Activated CD8-positive, alpha-beta memory T cell treated with anti-CD3 and anti-CD28 coated beads, Interleukin-2, amount 50 U/mL, for 48 hours (primary cell): ENCODE measurements around the gene PLB1.

Source experiments
- DNase-seq: peaks from one replicate; pipeline ENCODE4 v3.0.0-alpha.2; 2020

PLB1 gene

DNA sequence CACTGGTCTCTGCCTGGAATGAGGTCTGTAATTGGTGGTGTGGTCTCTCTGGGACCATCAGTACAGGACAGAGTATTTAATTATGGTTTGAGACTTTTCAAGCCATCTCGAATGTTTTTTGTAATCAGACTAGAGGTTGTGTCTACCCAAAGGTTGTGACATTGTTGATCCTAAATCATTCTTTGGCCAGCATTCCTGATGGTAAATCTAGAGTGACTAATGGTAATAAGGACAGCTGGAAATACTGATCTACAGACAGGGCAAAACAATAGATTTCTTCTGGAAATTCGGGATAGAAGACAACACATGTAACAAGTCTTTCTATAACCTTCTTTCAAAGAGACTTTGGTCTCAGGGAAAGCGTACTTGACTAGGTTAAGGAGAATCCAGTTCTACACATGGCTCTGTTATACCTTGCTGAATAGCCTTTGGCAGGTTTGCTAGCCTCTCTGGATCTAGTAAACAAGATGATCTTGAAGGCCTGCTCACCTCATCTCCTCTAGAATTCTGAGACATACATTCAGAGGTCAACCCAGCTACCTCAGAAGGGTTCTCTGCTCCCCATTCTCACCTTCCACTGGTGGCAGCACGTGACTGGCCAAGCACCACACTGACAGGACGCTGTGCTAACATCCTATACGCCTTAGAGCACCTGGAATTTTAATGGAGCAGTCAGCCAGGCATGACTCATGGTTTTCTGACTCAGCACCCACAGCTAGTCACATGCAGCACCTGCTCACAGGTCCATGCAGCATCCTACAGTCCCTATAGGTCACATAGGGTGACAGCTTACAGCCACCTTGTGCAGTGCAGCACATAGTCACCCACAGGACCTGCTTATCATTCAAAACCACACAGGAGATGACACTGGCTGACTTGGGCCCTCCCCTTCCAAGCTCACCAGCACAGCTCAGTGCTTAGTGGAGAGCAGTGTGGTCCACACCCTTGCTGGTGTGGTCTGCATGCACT is 12.2 kb downstream of the PLB1 start:
- DNase-seq = peak; percentile 62

DNA sequence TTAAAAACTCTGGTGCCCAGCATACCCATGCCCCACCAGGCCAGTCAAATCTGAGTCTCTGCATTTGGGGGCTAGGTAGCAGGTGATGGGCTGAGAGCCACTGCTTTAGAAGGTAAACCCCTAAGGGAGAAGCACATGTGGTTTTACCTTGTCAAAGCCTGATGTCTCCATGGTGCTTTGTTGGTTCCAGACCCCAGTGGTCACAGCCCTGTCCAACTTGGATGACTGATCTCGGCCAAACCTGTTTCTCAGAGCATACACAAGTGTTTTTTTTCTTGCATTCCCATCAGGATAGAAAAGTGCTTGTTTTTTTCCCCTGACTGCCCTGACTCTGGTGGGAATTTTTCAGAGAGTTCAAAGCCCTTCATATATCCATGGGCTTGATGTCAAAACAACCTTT is 13.5 kb downstream of the PLB1 start:
- DNase-seq = no peak

DNA sequence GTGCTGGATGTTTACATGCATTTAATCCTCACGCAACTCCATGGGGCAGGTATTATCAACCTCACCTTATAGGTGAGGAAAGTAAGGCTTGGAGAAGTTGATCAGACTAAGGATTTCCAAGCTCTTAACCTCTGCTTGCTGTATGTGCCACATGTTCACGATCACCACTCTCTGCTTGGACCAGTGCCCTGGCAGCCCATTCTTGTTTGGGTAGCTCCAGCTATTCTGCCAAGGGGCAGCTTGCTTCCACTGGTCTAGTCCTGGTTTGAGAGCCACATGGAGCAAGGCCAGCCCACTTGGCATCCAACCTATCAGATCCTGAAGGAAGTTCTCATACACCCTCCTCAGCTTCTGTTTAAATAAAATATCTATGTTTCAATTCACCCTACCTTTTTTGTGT is 14.3 kb downstream of the PLB1 start:
- DNase-seq = no peak

DNA sequence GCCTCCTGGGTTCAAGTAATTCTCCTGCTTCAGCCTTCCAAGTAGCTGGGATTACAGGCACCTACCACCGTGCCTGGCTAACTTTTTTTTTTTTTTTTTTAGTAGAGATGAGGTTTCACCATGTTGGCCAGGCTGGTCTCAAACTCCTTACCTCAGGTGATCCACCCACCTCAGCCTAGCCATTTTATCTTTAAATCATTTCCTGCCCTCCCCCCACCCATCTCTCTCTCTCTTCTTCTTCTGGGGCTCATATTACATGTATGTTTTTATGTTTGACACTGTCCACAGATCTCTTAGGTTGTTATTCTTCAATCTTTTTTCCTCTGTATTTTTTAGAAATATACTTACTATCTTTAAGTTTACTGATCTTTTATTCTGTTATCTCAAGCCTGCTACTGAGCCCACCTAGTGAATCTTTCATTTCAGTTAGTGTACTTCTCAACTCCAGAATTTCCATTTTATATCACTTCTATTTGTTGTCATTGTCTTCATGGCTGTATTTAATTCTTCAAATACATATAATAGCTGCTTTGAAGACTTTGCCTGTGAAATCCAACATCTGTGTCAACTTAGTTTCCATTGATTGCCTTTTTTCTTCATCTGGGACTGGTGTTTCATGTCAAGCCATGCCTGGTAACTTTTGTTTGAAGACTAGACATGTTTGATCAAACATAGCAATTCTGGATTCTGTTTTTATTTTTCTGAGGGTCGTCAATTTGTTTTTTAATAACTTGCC is 16.2 kb downstream of the PLB1 start:
- no peak for DNase-seq

DNA sequence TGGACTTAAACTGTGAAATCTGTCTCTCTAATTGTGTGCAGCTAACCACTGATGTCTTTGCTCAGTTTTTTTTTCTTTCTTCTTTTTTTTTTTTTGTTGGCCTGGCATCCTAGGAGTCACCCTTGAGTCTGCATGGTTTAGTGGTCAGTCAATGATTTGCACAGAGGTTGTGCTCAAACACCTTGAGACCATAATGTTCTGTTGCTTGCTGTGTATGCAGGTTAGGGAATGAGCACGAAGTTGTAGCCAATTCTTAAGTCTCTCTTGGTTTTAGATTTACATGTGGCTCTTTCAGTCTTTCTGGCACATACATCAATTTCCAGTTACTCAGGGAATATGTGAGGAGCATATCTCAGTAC is 16.7 kb downstream of the PLB1 start:
- no peak for DNase-seq

DNA sequence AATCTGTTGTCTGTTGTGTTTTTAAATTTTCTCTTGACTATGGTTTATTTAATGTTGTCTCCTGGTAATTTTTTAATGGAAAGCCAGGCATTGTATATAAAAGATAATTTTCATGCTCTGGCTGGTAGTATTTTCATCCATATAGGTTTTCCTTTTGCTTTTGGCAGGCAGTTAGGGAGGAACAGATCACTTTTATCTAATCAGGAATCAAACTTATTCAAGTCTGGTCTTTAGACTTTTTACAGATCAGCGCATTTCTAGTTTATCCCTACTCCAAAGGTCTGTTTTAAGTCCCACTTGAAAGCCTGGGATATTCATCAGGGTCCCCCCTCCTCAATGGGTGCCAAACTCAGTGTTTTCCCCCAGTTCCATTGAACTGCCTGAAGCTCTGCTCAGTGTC is 17.2 kb downstream of the PLB1 start:
- DNase-seq = no peak

DNA sequence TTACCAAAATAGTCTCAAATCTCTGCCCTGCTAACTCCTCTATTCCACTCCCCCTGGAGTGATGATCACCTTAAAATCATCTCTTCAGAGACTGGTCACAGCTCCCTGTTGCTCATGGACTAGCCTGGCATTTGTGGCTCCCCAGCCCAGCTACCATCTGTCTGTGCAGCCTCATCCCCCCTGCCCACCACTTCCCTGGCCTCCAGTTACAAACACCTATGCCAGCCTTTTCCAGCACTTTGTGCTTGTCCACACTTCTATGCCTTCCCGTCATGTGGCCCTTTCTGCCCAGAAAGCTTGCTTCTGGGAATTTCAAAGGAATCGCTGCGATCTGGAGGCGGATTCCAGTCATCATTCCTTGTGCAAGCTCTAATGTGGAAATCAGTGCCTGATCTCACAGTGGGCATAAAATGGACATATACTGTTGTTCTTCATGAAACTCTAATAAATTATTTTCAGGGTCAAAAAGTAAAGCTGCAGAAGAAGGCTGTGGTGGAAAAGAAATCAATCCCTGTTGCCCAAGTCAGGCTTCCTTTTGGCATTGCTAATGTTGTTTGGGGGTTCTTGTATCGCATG is 19.4 kb downstream of the PLB1 start:
- no peak for DNase-seq

DNA sequence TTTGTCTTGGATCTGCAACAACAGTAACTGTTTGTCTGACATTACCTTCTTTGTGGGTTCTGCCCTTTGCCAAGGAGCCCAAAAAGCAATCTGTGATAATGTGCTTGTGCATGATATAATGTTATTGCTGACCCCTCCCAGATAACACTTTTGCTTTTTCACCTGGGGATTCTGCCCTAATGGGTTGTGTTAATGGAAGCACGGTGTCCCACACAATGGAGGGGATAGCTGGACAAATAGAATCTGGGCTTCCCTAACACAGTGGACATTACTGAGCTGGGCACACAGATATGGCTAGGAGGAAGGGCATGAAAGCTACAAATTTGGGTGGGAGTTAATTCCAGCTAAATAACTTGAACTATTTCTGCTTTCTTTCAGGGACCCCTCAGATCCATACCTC is 20.6 kb downstream of the PLB1 start:
- no peak for DNase-seq

DNA sequence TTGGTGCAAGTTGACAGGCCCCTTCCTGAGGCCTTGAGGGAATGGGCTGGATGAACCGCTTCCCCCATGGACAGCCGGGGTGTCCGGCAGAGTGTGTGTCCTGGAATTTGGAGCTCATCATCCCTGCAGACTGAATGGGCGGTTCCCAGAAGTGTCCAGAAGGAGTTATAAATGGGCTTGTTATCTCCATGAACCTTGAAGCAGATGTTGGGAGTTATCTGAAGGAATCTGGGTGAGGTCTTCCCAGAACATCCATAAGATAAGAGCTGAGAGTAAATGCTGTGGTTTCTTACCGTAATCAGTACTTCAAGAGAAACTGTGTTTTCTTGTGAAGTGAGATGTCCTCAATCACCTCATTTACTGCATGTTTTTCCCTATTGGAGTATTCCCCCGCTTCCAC is 21.1 kb downstream of the PLB1 start:
- DNase-seq = no peak

DNA sequence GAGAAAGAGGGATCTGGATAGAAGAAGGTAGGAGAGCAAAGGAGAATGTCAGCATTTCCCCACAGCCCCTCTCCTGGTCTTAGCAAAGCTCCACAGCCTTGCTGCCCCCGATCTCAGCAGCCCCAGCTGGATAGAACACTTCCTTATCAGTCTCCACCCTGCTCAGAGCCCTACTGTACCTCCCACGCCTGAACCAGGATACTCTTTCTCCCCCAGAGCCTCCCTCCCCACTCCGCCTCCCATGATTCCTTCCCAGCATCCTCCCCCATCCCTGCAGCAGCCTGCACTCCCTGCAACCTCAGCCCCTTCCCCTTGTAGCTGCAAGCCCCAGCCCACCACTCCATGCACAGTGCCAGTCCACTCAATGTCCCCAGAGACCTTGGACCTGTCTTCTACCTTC is 25.8 kb downstream of the PLB1 start:
- DNase-seq = no peak

DNA sequence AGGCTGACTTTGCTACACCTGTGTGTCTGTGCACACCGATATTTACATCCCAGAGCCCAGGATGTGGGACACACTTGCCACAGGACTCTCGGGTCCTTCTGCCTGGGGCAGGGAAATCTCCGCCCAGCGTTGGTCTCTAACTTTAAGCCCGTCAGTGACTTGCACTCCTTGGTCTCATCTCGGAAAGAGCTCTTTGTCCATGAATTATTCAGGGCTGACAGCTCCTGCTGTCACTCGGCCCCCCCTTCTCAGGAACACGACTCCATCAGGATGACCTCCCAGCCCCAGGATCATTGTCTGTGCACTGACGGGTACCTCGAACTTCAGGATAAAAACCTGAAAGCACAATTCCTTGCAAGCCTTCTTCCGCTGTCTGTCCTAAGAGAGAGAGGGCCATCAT is 26.6 kb downstream of the PLB1 start:
- DNase-seq = no peak

DNA sequence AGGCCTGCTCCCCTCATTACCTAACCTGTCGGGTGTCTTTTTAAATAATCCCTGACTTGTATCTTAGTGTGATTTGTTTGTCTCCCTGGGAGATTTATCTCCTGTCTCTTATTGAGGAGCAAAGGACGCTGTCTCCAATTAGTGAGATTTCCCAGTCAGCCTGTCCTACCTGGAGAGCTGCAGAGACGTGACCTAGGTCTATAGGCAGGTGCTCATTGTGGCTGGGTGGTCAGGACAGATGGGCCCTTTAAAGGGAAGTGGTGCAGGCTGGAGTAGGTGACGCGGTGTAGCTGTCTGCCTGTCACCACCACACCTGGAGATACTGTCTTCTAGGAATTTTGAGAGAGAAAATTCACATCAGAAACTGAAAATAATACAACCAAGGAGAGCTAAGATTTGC is 28.0 kb downstream of the PLB1 start:
- no peak for DNase-seq

DNA sequence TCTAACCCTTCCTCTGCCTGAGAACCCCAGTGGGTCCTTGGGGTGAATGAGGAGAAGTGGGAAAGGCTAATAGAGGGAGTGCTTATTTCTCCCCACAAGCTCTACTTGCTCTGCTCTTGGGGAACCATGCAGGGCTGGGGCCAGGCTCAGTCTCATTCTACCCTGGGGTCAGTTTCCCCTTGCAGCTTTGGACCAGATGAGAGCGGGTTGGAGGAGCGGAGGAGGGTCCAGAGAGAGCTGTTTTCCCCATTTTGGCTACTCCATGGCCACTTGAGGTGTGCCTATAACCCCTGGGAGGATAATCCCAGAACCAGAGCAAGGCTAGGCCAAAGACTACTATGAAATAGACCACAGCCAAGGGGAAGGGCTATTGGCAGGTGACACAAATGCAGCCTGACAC is 29.6 kb downstream of the PLB1 start:
- no peak for DNase-seq

DNA sequence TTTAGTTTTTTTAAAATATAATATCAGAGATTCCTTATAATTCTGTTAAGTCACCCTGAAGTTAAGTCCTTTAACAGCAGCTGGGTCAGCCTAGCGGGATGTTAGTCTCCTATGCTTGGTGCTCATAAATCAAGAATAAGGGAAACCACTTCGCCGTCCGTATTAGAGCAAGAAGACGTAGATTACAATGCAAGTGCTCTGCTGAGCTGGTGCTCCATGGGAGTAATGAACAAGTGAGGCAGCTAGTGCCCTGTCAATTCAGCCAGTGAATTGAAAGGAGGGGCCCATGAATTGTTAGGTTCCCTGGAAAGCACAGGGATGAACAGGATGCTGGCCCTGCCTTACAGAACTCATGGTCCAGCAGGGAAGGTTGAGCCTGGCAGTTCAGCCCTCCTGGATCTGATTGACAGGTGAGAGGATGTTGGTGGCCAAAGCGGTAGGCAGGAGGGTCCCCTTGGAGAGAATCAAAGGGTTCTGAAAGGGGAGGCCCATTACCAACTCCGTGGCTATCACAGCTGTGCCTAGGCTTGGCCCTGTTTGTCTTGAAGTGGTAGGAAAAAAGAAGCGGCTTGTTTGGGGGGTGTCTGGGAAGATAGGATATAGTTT is 30.8 kb downstream of the PLB1 start:
- no peak for DNase-seq

DNA sequence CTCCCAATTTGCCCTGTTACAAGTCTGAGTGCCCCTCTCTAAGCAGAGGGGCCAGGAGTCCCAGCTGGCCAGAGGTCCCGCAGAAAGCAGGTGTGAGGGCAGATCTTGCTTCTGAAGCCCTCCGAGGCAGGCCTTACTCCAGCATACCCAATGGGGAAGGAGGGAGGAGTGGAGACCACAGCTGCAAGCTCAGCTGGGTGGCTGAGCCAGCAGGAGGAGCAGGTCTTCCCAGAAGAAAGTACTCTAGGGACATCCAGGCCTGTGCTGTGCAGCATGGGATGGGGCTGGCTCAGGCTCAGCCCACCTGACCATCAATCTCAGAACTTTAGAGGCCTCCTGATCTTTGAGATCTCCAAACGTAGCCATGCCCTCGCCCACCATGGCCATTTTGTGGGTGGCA is 31.3 kb downstream of the PLB1 start:
- DNase-seq = no peak

DNA sequence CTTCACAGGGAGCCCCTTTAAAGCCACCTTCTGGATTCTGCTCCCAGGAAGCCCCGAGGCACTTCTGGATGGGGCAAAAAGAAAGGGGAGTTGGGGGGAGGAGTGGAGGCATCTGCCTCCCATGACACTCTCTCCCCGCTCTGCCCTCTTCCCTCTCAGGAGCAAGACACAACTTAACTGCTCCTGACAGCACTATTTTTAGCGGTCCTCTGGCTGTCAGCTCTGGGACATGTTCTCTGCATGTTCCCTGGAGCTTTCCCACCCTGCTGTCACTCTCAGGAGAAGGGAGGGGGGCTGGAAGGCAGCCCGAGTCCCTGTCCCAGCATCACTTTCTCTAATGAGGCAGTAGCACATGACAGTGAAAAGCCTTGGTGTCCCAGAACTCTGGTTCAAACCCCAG is 32.3 kb downstream of the PLB1 start:
- DNase-seq = no peak

DNA sequence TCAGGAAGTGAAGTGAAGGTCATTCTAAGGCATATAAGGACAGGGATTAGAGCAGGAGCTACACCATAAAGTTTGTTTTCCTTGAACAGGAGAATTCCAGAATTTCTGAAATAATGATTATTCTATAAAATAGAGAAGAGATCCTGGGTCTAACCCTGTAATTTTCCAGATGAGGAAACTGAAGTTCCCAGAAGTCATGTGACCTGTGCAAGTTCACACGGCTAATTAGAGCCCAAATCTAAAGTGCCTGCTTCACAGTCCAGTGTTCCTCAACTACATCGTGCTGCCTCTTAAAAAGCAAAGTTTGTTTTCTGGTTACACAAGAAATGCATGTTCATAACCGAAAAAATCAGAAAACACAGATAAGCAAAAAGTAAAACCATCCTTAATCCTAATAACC is 34.9 kb downstream of the PLB1 start:
- no peak for DNase-seq

DNA sequence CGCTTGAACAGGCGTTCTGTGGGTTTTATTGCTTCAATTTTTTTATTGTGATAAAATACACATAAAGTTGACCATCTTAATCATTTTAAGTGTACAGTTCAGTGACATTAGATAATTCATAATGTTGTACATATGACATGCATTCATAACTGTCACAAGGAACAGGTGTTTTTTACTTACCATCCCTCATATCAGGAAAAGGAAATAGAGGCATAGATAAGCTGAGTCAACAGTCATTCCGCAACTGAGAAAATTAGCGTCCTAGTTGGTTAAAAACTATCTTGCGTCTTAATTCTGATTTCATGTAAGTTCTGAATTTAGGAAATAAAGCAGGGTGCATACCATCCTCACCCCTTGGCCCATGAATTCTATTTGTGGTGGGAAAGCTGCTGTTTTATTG is 36.5 kb downstream of the PLB1 start:
- no peak for DNase-seq

DNA sequence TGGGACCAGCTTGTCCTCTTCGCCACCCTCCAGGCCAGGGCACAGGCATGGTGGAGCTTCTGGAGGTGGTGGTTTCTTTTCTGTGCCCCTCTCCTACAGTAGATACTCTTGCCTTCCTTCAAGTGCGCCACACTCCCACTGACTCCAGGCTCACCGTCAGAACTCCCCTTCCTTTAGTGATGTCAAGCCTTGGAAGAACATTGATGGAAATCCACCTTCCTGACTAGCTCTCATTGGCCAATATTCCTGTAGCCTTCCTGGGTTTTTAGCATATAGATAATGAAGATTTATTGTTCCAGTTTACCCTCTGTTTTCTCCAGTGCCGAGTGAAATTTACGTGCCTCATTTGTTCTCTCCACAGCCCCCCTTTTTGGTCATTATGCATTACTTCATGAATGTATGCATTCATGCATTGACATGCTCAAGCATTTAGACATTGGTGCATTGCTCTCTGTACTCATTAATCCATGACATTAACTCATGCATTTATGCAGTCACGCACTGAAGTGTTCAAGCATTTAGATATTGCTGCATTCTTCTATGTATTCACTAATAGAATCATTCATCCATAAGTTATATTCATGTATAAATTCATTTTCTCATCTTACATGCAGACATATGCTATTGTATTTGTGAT is 37.3 kb downstream of the PLB1 start:
- DNase-seq = no peak

DNA sequence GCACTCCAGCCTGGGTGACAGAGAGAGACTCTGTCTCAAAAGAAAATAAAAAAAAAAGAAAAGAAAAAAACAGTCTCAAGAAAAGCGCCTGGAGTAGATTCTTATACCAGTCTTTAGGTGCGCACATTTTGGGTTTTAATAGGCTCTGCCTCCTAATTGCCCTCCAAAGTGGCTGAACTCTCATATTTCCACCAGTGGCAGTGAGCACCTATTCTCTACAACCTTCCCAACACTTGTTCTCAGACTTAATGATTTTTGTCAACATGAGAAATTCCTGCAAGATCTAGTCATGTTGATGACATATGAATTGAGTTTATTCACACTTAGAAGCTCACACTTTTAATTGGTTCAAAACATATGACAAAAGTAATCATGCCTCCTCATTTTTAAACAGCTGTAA is 39.0 kb downstream of the PLB1 start:
- no peak for DNase-seq

DNA sequence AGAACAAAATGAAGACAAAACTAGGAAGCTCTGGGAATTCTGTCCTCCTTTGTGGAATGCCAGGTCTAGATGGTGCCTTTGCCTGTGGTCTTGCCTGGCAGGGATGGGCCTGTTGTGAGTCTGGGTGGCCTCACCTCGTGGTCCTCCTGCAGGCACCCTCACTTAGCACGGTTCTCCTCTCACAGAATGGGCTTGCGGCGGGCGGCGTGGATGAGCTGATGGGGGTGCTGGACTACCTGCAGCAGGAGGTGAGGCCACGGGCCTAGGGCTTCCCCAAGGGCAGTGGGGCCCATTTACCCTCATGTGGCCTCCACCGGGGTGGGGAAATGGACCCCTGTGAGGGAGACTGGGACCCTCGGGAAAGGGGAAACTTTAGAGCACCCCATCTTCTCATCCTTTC is 42.3 kb downstream of the PLB1 start:
- no peak for DNase-seq

DNA sequence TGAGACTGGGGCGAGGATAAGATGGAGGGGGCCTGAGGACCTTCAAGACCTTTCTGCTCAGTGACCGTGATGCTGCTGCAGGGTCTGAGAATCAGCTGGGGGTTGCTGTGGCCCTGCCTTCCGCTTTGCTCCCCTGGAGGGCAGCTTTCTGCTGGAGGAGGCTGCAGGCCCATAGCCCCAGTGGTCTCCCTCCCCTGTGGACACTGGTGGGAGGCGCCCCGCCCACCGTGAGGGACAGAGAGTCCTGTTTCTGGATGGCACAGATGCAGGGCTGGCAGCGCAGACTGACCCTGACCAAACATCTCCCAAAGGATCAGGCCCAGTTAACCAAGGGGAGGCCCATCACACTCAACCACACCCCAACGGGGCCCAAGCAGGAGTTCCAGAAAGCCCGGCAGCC is 42.8 kb downstream of the PLB1 start:
- no peak for DNase-seq

DNA sequence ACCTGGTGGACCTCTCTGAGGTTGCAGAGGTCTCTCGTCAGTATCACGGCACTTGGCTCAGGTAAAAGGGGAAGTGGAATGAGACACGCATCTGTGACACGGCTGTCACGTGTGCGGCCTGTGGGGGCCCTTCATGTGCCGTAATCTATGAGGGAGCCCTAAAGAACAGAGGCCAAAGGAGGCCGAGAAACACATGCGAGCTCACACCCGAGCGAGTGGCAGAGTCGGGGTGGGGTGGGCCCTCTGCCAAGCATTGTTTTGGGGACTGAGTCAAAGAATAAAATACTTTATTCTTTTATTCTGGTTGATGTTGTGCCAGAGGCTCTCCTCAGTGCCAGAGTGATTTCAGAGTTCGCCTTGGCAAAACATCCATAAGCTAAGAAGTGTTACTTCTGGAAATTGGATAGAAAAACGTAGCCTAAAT is 43.3 kb downstream of the PLB1 start:
- no peak for DNase-seq
